Esophagus squamous epithelium (tissue), 5 donors: ENCODE results near the gene COL8A1. TPM values are rescaled to one million over a fixed set of nuclear protein-coding genes. Genes with fewer than 3 reads are reported as not detected.

Experiments
- DNase-seq: peaks from one replicate; lab custom pipeline; 2025; lab: John Stamatoyannopoulos, UW
- H3K27ac ChIP-seq, 4 donors: fragments of 200-600 bp; sonication (generic); one replicate each; pipeline ENCODE4 v1.5.1; 2016 to 2019; ENCODE audit warnings: mild to moderate bottlenecking in 1 of 4
- H3K27me3 ChIP-seq, 4 donors: fragments of 200-600 bp; sonication (generic); 1 replicate in 3 of 4; 2 replicates in 1 of 4; pipeline versions ENCODE4 v1.5.1 to v1.6.0; 2017 to 2021; ENCODE audit warnings: antibody characterized with exemption in 1 of 4
- H3K36me3 ChIP-seq, 3 donors: fragments of 200-600 bp; sonication (generic); one replicate each; pipeline ENCODE4 v1.5.1; 2016 to 2019
- H3K4me1 ChIP-seq, 3 donors: fragments of 200-600 bp; sonication (generic); one replicate each; pipeline ENCODE4 v1.5.1; 2017 to 2019
- H3K4me3 ChIP-seq, 4 donors: fragments of 200-600 bp; sonication (generic); 1 replicate in 3 of 4; 2 replicates in 1 of 4; pipeline ENCODE4 v1.5.1; 2016 to 2019; ENCODE audit warnings: mild to moderate bottlenecking in 2 of 4, moderate library complexity in 1 of 4
- H3K9me3 ChIP-seq, 3 donors: fragments of 200-600 bp; sonication (generic); one replicate each; pipeline ENCODE4 v1.5.1; 2016 to 2019
- POLR2A ChIP-seq, 4 donors: fragments of 450-650 bp; IDR thresholded peaks; one replicate each; pipeline ENCODE4 v1.6.1; 2017; ENCODE audit warnings: antibody characterized with exemption in 4 of 4, mild to moderate bottlenecking in 4 of 4, moderate library complexity in 3 of 4
- WGBS, 2 donors: methylation state at CpG; one replicate each; pipeline ENCODE4 v1.1.5; 2018; 5-methylcytosine and 5-hydroxymethylcytosine counted together
- intact Hi-C: fragments of 100-400 bp; cut with DNase I; formaldehyde crosslinking; loops from one replicate; pipeline ENCODE4 v1.15.0; 2022
- total RNA-seq, 4 donors: library from RNA; depleted of rRNA; stranded (reverse); fragments of >200 nt; gene quantifications; one replicate each; pipeline ENCODE4 v1.1.0, GENCODE V29; 2016
- TF ChIP-seq, protein P1 (sequence below), 6 experiments: fragments of 450-650 bp in 4 of 6; fragments of 200-600 bp in 2 of 6; sonication (generic) in 2 of 6; IDR thresholded peaks; one replicate each; pipeline ENCODE4 v1.5.1; 2016 to 2019; ENCODE audit warnings: antibody characterized with exemption in 6 of 6, mild to moderate bottlenecking in 4 of 6, moderate library complexity in 4 of 6
- donor health status: DM: yes; HTN: yes; CAD: no.

COL8A1 gene
- total RNA-seq, 4 donors from 2014 or later, result 2.3 to 15.6 (median 5.0) TPM

DNA sequence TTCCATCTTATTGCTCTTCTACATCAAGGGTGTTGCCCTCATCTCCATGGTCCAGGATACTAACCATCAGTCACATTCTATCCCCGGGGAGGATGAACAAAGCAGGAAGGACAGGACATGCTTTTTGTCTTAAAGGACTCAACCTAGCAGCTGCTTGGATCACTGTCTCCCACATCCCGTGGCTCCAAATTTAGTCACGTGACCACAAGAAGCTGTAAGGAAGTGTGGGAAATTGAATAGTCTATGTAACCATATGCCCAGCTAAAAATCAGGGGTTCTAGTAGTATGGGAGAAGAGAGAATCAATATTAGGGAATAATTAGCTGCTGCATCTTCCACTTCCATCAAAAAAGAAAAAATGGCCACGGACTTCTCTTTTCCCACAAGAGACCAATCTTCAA is 161.0 kb downstream of the COL8A1 start:
- no peaks in the 10 kb centered on the region for H3K4me1 ChIP-seq
- peaks cover 0 to 8% (median 0%) of the 10 kb centered on the region in 3 donors for H3K9me3 ChIP-seq
- no peaks in the 10 kb centered on the region for H3K27me3 ChIP-seq
- H3K4me3 ChIP-seq, result no peak overlapping the region
- no peak for DNase-seq
- intact Hi-C loops, result no loop called here
- no peaks in the 10 kb centered on the region for H3K36me3 ChIP-seq
- TF ChIP-seq, protein P1, sequence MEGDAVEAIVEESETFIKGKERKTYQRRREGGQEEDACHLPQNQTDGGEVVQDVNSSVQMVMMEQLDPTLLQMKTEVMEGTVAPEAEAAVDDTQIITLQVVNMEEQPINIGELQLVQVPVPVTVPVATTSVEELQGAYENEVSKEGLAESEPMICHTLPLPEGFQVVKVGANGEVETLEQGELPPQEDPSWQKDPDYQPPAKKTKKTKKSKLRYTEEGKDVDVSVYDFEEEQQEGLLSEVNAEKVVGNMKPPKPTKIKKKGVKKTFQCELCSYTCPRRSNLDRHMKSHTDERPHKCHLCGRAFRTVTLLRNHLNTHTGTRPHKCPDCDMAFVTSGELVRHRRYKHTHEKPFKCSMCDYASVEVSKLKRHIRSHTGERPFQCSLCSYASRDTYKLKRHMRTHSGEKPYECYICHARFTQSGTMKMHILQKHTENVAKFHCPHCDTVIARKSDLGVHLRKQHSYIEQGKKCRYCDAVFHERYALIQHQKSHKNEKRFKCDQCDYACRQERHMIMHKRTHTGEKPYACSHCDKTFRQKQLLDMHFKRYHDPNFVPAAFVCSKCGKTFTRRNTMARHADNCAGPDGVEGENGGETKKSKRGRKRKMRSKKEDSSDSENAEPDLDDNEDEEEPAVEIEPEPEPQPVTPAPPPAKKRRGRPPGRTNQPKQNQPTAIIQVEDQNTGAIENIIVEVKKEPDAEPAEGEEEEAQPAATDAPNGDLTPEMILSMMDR (IDR thresholded peaks at IDR 0.05), result no peak
- no peak for TF ChIP-seq POLR2A (IDR thresholded peaks at IDR 0.05)
- H3K27ac ChIP-seq, result no peak overlapping the region
- 69 to 93% methylated on average over 4 of the region's 4 CpGs for WGBS, 2 donors

DNA sequence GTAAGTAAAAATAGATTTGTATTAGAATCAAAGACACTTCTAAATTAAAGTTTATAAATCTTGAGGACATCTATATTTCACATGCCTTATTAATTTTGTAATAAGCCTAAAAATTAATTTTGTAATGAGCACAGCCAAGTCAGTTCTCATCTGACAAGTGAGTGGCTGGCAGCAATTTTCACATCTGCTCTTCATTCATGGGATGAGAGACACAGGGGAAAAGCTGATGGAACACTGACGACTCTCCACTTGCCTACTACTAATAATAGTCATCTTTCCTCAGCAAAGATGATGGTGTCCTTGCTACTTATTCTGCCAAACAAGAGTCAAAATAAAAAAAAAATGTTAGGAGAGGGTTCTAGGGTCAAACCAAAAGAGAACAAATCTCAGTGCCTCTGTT is 164.9 kb downstream of the COL8A1 start:
- 80 to 85% methylated on average over 1 of the region's 1 CpG for WGBS, 2 donors
- no peak overlapping the region for H3K27ac ChIP-seq
- no peaks in the 10 kb centered on the region for H3K36me3 ChIP-seq
- intact Hi-C loops, result no loop called here
- H3K4me3 ChIP-seq, result no peak overlapping the region
- TF ChIP-seq, protein P1 (IDR thresholded peaks at IDR 0.05), result no peak
- no peaks in the 10 kb centered on the region for H3K27me3 ChIP-seq
- H3K4me1 ChIP-seq, result no peaks in the 10 kb centered on the region
- DNase-seq, result no peak
- H3K9me3 ChIP-seq, result peaks cover 0 to 21% (median 14%) of the 10 kb centered on the region in 3 donors

DNA sequence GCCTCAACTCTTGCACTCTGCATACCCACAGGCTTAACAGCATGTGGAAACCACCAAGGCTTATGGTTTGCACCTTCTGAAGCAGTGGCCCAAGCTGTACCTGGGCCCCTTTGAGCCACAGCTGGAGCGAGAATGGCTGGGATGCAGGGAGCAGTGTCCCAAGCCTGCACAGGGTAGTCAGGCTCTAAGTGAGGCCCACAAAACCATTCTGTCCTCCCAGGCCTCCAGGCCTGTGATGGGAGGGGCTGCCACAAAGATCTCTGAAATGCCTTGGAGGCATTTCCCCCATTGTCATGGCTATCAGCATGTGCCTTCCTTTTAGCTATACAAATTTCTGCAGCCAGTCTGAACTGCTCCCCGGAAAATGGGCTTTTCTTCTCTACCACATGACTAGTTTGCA is 166.8 kb downstream of the COL8A1 start:
- no peak for DNase-seq
- no peak overlapping the region for H3K4me3 ChIP-seq
- intact Hi-C loops, result no loop called here
- TF ChIP-seq, protein P1 (IDR thresholded peaks at IDR 0.05), result no peak
- TF ChIP-seq POLR2A (IDR thresholded peaks at IDR 0.05), result no peak
- no peak overlapping the region for H3K27ac ChIP-seq
- H3K36me3 ChIP-seq, result no peaks in the 10 kb centered on the region
- 90% methylated on average over 1 to 2 of the region's 2 CpGs for WGBS, 2 donors
- no peaks in the 10 kb centered on the region for H3K27me3 ChIP-seq
- peaks cover 0 to 21% (median 14%) of the 10 kb centered on the region in 3 donors for H3K9me3 ChIP-seq
- H3K4me1 ChIP-seq, result no peaks in the 10 kb centered on the region

DNA sequence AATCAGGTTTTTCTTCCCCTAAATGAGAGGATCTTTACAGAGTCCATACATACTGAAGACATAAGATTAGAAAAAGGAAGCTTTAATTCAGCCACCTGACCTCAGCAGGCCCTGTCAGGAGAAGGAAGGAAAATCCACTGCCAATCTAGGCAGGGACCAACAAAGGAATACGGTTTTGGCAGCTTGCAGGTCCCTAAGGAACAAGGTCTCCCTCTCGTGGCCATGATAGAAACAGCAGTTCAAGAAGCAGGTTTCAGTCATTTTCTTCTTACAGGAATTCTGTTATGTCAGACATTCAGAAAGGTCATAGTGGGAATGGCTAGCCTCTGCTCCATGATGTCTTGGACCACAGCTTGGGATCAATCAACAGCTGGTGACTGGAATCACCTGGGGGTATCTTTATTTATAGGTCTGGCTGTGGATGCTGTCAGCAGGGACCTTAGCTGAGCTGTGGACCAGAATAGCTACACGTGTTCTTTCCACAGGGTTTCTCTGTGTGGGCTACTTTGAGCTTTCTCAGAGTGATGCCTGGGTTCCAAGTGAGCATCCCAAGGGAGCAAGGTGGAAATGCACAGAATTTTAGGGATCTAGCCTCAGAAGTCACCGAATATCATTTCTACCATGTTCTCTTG is 169.9 kb downstream of the COL8A1 start:
- WGBS, 2 donors, result 41 to 55% methylated on average over 3 to 4 of the region's 4 CpGs
- TF ChIP-seq, protein P1 (IDR thresholded peaks at IDR 0.05), result peak; percentile 36 to 68 (median 55)
- no peak for TF ChIP-seq POLR2A (IDR thresholded peaks at IDR 0.05)

DNA sequence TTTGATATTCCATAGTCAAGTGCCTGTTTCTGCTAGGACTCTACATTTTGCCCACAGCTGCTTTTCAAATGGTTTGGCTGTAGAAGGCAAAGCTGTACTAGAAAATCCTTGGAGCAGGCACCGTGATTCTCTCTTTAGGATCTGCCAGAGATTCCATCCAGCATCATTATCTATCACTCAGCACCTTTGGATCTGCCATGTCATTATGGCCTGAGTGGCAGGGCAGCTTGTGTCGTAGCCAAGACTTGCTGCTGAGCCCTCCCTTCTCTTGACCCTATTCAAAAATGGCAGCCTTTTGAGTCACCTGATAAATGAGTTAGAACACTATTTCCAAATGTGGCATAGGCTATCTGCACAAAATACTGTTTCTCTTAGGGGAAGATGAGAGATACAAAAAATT is 171.2 kb downstream of the COL8A1 start:
- no peaks in the 10 kb centered on the region for H3K36me3 ChIP-seq
- no peak overlapping the region for H3K4me3 ChIP-seq
- H3K9me3 ChIP-seq, result peaks cover 0 to 13% (median 12%) of the 10 kb centered on the region in 3 donors
- H3K27ac ChIP-seq, result no peak overlapping the region
- no peak for TF ChIP-seq POLR2A (IDR thresholded peaks at IDR 0.05)
- TF ChIP-seq, protein P1 (IDR thresholded peaks at IDR 0.05), result no peak
- H3K4me1 ChIP-seq, result no peaks in the 10 kb centered on the region
- DNase-seq, result no peak
- WGBS, 2 donors, result 76% methylated on average over 2 of the region's 2 CpGs
- intact Hi-C loops, result no loop called here
- H3K27me3 ChIP-seq, result no peaks in the 10 kb centered on the region

More for the DNA sequence above, 169.9 kb downstream of the COL8A1 start:
- DNase-seq, result no peak
- no peaks in the 10 kb centered on the region for H3K36me3 ChIP-seq
- no peaks in the 10 kb centered on the region for H3K27me3 ChIP-seq
- intact Hi-C loops, result no loop called here
- H3K9me3 ChIP-seq, result peaks cover 0 to 21% (median 14%) of the 10 kb centered on the region in 3 donors
- H3K27ac ChIP-seq, result no peak overlapping the region
- H3K4me1 ChIP-seq, result no peaks in the 10 kb centered on the region
- no peak overlapping the region for H3K4me3 ChIP-seq
